ENCODE results near the gene KIF9.

DNA sequence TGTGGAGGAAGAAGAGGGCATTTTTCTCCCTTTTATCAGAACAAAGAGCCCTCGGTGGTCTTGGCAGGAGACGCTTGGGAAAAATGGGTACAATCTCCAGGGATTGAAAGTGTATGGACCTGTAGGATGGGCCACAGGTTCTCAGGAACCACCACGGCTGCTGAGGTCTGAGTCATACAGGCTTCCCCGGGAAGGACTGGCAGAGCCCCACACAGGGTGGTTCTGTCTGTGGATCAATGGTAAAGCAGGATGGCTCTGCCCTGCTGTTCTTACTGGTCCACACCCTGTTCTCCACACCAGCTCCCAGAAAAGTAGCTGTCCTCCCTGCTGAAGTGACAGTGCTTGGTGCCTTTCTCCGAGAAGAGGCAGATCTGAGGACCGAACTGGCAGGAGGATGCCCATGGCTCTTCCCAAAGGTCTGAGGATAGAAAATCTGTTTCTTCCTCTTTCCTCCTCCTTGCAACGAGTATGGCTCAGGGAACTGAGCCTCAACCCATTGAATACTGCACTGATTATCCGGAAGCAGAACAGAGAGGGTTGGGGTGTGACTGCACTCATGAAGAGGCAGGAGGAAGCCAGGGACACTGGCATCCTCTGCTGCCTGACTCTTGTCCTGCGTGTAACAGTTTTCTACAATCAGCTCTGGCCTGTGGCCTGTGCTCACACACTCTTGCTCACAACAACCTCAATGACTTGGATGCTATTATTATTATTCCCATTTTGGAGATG lies 39.0 kb downstream of the KIF9 start:
- TF ChIP-seq, protein P1, sequence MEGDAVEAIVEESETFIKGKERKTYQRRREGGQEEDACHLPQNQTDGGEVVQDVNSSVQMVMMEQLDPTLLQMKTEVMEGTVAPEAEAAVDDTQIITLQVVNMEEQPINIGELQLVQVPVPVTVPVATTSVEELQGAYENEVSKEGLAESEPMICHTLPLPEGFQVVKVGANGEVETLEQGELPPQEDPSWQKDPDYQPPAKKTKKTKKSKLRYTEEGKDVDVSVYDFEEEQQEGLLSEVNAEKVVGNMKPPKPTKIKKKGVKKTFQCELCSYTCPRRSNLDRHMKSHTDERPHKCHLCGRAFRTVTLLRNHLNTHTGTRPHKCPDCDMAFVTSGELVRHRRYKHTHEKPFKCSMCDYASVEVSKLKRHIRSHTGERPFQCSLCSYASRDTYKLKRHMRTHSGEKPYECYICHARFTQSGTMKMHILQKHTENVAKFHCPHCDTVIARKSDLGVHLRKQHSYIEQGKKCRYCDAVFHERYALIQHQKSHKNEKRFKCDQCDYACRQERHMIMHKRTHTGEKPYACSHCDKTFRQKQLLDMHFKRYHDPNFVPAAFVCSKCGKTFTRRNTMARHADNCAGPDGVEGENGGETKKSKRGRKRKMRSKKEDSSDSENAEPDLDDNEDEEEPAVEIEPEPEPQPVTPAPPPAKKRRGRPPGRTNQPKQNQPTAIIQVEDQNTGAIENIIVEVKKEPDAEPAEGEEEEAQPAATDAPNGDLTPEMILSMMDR (optimal IDR thresholded peaks at IDR 0.05 in 1 of 3, IDR thresholded peaks at IDR 0.05 in 1 of 3, conservative IDR thresholded peaks at IDR 0.05 in 1 of 3; ENCODE audit: extremely low read depth in 1 of 3, insufficient read depth in 2 of 3, low read length in 3 of 3) = peak in 1 of 3 experiments; percentile 29
- no peak for TF ChIP-seq EZH2 (IDR thresholded peaks at IDR 0.05; ENCODE audit: low read length)

Measured in keratinocyte (primary cell).